Body of pancreas (tissue), 4 donors: ENCODE data around the gene DGLUCY.

Experiments
- CTCF ChIP-seq, 7 experiments: fragments of 450-650 bp in 4 of 7; fragments of 200-600 bp in 3 of 7; sonication (generic) in 3 of 7; IDR thresholded peaks; one replicate each; pipeline ENCODE4 v1.5.1; 2016 to 2019; ENCODE audit warnings: antibody characterized with exemption in 7 of 7
- POLR2A ChIP-seq, 3 donors: fragments of 450-650 bp; IDR thresholded peaks; one replicate each; pipeline ENCODE4 v1.6.1; 2016; ENCODE audit warnings: antibody characterized with exemption in 3 of 3, mild to moderate bottlenecking in 2 of 3

GRCh38 chr14:91153360-91153759, 39.5 kb downstream of the DGLUCY start:
- TF ChIP-seq CTCF (IDR thresholded peaks at IDR 0.05) (no peak), POLR2A (IDR thresholded peaks at IDR 0.05) (no peak)
